Body of pancreas (tissue), 4 donors: ENCODE data around the gene SHISA7.
"Not testable (repeated sequence)": the region's sequence is repeated elsewhere in the genome, so short reads cannot be mapped to it uniquely, and the experiment has no call there.

Experiments used
- POLR2A ChIP-seq, 3 donors: fragments of 450-650 bp; IDR thresholded peaks; one replicate each; pipeline ENCODE4 v1.6.1; 2016; ENCODE audit warnings: antibody characterized with exemption in 3 of 3, mild to moderate bottlenecking in 2 of 3
- TF ChIP-seq, protein P1 (sequence below), 7 experiments: fragments of 450-650 bp in 4 of 7; fragments of 200-600 bp in 3 of 7; sonication (generic) in 3 of 7; IDR thresholded peaks; one replicate each; pipeline ENCODE4 v1.5.1; 2016 to 2019; ENCODE audit warnings: antibody characterized with exemption in 7 of 7

- TF ChIP-seq, protein P1, sequence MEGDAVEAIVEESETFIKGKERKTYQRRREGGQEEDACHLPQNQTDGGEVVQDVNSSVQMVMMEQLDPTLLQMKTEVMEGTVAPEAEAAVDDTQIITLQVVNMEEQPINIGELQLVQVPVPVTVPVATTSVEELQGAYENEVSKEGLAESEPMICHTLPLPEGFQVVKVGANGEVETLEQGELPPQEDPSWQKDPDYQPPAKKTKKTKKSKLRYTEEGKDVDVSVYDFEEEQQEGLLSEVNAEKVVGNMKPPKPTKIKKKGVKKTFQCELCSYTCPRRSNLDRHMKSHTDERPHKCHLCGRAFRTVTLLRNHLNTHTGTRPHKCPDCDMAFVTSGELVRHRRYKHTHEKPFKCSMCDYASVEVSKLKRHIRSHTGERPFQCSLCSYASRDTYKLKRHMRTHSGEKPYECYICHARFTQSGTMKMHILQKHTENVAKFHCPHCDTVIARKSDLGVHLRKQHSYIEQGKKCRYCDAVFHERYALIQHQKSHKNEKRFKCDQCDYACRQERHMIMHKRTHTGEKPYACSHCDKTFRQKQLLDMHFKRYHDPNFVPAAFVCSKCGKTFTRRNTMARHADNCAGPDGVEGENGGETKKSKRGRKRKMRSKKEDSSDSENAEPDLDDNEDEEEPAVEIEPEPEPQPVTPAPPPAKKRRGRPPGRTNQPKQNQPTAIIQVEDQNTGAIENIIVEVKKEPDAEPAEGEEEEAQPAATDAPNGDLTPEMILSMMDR (IDR thresholded peaks at IDR 0.05), result not testable (repeated sequence)
- not testable (repeated sequence) for TF ChIP-seq POLR2A (IDR thresholded peaks at IDR 0.05)
Measured at GRCh38 chr19:55421281-55421680, 21.8 kb downstream of the SHISA7 start.
